Measurements from ENCODE around the gene FYCO1.
A peak's percentile ranks its signal among the peaks of the same experiment; 100 is the strongest.
"Not testable (repeated sequence)": the region's sequence is repeated elsewhere in the genome, so short reads cannot be mapped to it uniquely, and the experiment has no call there.

Gene FYCO1

DNA sequence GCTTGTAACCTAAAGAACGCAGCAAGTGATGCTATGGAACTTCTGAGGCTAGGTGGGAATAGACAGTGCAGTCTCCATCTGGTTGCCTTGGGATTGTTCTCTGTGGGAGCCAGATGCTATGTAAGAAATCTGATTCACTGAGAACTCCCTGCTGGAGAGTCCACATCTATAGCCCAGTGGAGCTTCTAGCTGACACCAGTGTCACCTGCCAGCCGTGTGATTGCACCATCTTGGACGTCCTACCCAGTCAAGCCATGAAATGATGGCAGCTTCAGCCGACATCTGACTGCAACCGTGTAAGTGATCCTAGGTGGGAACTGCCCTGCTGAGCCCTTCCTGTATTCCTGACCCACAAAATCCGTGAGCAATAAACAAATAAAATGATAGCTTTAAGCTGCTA lies 12.4 kb upstream of the FYCO1 start:
- no peak for DNase-seq

DNA sequence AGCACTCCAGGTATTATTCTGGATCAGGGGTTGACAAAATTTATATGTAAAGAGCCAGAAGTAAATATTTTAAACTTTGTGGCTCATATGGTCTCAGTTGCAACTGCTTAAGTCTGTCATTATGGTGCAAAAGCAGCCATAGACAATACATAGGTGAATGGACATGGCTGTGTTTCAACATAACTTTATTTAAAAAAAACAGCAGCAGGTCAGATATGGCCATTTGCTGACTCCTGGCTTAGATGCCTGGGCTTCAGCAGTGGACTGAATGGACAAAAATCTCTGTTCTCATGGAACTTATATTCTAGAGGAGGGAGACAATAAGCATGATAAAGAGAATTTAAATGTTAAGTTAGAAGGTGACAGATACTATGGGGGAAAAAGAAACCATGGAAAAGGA lies 11.7 kb upstream of the FYCO1 start:
- DNase-seq = no peak

DNA sequence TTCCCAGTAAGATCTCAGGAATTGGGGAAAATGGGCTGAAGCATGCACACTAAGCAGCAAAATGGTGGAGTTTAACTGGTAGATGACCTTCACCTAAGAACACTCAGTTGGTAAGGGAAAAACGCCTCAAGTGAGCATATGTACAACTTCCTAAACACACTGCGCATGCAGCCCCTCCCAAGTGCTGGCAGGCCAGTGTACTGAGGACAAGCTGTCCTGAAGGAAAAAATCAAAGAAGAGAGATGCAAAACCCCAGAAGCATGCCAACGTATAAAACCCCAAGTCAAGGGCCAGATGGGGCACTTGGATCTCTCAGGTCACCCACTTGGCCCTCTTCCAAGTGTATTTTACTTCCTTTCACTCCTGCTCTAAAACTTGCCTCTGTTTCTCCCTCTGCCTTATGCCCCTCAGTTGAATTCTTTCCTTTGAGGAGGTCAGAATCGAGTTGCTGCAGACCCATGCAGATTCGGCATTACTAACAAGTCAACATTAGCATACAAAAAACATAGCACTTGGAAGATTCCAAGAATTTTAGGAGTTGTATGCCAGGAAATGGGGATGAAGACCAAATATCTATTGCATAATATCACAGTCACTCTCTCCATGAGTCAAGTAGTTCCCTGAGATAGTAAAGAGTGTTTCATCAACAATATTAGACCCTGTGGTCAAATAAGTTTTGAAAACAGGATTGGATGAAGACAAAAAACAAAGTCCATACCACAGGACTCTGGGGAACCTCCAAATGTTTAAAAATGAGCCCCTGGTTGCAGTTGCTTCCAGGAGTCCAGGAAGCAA lies 10.8 kb upstream of the FYCO1 start:
- no peak for DNase-seq

DNA sequence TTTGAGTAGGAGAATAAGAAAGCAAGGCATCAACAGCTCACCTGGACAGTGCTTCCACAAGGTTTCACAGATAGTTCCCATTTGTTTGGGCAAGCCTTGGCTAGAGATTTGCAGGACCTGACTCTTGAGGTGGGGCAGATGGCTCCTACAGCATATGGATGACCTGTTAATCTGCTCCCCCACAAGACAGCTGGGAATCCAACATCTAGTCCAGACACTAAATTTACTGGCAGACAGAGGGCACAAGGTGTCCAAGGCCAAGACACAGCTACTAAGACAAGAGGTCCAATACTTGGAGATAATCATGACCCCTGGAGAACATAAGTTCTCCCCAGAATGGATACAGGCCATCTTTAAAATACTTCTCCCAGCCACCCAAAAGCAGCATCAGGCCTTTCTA lies 8.1 kb upstream of the FYCO1 start:
- DNase-seq = not testable (repeated sequence)

DNA sequence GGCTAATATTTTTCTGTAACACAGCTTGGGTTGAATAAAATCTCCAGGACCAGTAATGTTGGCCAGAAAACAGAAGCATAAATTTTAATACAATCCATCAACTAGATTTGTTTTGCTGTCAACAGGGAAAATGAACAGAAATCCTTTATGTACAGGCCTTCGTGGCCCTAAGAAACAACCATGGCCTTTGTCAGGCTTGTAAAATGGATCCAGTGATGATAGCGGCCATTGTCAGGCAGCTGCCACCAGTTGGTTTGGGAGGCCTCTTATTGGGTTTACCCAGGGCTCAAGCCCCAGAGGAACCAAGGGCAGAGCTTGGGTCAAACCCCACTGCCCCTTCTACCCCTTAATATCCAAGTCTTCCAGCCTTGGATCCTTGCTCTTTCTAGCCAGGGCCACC lies 5.6 kb upstream of the FYCO1 start:
- peak; percentile 31 for DNase-seq

DNA sequence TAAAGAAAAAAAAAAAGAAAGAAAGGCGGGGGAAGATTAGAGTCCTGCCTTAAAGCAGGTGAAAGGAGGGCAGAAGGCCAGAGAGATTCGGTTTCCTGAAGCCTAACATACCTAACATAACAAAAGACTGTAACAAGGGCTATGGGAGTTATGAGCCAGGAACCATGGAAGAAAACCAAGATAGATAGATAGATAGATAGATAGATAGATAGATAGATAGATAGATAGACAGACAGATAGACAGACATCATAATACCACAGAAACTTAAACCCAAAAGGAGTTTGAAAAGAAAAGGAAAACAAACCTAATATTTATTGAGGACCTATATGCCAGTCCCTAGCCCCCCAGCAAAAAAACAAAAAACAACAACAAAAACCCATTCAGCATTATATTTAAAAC lies 2.3 kb upstream of the FYCO1 start:
- DNase-seq = no peak

DNA sequence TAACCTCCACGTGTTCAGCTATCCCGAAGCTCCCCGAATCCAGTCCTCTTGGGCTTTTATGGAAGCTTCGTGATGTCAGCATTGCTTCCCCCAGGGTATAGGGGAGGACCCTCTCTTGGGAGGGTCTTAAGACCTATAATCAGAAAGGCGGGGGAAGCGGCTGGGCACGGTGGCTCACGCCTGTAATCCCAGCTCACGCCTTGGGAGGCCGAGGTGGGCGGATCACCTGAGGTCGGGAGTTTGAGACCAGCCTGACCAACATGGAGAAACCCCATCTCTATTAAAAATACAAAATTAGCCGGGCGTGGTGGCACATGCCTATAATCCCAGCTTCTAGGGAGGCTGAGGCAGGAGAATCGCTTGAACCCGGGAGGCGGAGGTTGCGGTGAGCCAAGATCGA lies 1.9 kb upstream of the FYCO1 start:
- DNase-seq = not testable (repeated sequence)

DNA sequence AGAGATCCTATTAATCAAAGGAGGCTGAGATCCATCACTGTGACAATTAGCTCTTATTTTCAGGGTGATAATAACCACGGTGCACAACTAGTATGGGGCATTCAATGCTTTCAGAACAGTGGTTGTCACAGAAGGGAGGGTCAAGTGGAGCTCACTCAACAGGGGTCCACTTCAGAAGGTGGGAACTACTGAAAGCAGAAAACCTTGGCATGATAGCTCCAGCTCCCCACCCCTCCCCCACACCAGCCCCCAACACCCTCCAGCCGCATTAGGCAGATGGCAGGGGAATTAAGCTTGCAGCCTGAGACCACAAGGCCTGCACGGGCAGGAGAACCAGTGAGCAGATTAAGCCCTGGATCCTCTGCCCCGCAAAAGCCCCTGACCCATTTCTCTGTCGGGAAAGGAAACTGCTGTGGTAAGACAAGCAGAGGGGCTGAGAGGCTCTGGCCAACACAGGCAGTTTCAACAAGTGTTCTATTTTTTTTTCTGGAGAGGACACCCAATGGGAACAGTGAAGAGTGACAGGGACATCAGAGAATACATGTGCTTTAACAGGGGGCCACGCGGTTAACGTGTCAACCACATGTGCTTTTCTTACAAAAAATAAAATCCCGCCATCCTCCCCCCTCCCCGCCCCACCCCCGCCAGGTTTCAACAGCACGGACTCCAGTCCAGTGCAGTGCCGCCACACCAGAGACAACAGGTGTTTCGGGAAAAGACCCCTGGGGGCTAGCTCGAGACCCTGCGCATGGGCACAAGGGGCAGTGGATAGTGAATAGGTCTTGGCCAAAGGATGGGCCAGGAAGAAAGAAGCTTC lies 997 bp downstream of the FYCO1 start:
- DNase-seq = no peak

DNA sequence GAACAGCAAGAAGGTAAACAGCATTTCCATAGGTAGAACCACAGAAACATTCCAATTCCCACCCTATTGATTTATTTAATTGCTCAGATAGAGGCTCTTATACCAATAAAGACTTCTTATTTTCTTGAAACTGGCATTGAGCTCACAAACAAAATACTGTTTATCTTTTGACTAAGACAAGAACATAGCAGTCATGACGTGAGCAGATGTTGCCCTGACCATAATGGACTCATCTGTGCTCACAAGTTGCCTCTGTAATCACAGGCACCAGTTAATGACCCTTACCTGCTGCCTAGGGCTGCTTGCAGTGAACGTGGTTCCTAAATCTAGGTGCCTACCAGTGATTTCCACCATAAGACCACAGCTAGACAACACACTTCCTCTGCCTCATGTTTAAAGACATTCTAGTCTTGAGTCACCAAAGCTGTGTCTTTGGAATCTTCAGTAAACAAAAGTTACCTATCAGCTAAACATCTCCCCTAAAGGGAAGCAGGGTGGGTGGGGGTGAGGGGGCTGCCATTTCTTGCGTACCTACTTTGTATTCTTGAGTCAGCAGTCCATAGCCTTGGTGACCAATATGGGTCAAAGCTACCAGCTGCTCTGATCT lies 2.1 kb downstream of the FYCO1 start:
- no peak for DNase-seq

DNA sequence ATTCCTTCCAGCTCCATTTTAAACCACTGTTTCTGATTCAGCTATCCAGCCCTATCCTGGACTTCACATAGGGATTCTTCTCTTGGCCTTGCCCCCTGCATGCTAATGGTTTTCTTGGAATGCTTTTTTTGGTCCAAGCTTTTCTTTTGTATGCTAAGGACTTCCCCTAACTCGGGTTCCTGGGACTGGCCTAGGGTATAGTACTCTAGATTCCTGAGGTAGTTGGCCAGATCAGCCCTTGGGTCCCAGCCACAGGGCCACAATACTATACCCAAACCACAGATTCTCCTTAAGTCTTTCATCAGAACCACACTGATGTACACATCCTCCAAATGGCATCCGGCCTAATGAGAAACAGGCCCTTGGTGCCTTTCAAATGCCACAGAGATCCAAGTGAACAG lies 2.8 kb downstream of the FYCO1 start:
- DNase-seq = no peak

DNA sequence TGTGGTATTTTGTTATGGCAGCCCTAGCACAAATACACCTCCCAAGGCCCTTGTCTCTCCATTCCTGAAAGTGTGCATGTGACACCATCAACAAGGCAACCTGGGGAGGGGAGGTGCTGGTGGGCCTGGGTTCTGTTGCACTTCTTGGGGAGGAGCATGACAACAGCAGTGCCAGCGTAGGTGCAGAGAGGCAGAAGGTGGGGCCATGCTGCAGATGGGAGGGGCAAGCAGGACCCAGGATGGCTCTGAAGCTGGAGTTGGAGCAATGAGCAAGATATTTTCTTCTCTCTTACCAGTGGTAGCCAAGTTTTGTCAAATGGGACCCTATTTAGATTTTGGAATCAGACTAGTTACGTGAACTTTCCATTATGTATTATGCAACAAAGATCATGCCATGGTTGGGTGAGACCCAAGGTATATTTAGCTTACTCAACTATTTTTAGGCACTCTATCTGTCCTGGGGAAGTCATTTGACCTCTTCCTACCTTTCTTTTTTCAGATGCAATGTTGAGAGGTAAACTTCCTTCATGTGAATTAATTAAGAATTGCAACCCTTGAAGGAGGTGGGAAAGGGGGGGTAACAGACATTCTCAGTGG lies 3.4 kb downstream of the FYCO1 start:
- DNase-seq = no peak

DNA sequence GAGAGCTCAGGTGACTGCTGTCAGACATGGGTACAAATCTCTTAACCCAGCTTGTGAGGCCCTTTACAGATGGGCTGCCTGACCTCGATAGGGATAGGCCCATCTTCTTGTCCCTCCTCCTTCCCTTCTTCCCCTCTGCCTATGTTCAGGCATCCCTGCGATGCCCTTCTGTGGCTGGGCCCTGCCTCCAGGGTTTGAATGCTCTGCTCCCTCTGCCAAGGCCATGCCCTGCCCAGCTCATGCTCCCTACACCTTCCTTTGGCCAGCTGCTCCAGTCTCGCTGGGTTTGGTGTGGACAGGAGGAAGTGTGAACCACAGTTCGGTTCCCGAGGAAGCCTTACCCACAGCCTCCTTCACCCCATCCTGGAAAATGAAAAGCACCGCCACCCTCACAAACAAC lies 4.3 kb downstream of the FYCO1 start:
- no peak for DNase-seq

DNA sequence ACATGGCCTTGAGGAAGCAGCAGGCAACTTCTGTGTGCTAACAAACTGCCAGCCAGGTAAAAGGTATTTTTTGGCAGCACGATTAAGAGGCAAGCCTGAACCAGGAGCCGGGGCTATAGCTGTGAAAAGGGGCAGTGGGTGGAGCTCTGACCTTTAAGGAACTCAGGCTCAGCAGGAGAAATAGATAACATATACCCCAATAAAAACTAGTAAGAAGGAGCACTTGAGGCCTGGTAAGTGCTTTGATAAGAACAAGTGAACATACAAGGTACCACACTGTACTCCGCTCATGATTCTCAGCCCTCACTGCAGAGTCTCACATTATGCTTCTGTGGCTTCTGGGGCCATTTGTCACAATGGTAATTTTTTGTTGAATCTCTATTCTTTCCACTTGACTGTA lies 5.4 kb downstream of the FYCO1 start:
- no peak for DNase-seq

DNA sequence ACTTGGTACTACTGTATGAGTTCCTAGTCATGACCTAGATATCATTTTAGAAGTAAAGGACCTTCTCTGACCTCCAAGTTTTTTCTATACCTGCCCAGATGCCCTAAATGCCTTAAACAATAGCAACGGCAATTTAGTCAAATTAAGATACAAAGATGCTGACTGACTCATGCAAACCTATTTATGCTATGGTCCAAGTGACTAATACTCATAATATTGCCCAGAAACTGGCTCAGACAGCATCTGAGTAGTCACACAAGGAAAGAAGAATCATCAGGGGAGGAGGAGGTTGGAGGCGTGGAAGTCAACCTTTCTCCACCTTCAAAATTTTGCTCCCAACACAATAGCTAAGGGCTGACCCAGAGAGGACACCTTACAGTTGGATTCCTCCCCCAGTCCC lies 6.8 kb downstream of the FYCO1 start:
- DNase-seq = no peak

DNA sequence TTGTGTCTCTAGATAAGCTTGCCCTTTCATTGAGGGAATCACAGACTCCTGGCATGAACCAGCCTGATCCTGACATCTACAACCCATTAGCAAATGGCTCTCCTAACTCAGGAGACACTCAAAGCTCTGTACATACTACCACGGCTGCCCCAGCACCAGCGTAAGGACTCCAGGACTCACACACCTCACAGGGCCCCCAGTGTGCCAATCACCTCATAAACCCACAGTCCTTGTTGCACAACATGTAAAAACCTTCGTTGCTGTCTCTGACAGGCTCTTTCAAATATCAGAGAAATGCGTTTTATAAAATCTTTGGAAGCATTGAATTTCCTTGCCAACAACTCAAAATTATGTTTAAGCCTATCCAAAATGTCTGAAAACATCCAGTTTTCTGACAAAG lies 7.3 kb downstream of the FYCO1 start:
- no peak for DNase-seq

DNA sequence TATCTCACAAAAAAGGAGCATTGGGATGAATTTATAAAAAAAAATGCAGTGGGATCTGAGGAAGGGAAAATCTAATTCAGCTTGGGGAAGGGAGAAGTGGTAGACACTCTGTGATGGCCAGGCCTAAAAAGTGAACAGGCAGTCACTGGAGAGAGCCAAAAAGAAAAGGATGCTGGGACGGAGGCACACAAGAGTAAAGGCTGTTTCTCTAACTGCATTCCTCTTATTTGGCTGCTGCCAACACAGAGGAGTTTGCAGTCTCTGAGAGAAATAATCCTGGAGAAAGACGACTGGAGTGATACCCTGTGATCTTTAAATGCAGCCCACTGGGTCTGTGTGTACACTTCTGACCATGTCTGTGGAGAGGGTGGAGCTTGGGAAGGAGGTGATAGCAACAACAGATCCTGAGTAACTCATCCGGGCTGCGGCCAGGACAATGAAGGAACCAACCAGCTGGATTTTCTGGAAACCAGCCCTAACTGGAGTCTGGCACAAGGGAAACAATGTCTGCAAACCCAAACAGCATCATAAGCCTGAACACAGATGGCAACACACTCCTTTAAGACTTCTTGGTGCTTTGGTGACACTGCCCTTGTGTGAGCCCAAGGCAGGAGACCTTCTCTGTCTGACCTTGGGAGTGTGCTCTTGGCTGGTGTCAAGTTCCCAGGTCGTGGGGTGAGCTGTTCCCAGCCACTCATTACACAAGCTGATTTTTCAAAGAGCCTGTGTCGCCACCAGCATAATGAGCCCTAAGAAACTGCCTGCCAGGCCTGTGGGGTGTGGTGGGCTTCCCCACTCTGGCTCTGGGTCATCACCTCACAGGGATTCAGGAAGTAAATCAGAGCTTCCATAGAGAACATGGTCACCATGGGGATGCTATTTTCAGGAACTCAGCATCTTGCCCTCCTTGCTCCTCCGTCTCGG lies 8.0 kb downstream of the FYCO1 start:
- peak; percentile 68 for DNase-seq

DNA sequence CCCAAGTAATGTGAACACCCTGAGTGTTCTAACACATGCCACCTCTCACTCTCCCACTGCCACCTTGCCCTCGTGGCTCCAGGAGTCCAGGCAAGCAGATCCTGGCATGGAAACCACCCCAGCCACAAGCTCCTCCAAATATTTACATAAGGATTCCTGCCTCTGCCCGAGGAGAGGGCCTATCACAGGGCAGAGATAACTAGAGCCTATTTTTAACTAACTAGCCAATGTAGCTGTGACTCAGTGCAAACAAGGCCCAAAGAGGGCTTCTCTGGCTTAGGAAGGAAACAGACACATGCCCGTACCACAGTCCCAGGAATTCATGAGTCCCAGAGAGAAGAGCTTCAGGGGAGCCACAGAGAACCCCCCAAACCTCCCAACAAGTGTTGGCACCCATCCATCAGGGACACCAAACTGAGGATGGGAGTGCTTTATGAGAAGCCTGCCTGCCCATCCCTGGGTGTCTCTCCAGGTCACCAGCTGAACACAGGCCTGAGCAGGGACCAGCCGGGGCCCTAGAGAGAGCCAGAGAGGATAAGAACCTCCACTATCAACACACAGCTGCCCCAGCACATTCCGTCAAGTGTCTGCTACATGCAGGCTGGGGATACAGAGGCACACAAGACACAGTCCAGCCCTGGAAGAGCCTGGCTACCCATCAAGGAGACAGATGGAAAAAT lies 9.2 kb downstream of the FYCO1 start:
- no peak for DNase-seq

DNA sequence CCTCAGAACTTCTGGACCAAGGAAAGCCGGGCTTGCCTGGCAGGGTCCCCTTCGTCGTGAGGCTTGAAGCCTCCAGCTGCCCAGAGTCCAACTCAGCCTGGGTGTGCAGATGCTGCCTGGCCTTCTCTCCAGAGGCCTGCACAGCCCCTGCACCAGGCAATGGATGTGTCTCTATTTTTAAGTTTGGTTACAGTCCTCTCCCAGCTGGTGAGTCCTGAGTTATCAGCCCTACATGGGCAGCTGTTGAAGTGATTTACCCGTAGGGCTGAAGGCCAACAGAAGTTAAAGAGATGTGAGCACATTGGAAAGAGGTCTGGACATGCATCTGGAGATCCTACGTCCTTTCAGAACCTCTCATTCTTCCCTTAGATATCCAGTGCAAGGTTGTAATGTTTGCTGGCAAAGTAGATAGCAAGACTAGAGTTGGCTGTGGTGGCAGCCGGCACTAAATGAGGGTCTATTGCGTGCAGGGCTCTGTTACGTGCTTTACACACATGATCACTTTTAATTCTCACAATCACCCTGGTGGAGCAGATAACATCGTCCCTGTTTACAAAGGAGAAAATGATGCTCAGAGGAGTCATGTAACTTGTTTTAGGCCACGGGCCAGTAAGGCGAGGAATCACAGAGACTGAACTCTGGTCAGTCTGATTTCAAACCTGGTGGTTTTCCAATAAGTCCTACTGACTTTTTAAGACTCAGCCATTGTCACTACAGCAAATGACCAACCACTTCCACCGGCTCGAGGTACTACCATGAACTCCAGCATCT lies 9.9 kb downstream of the FYCO1 start:
- no peak for DNase-seq

DNA sequence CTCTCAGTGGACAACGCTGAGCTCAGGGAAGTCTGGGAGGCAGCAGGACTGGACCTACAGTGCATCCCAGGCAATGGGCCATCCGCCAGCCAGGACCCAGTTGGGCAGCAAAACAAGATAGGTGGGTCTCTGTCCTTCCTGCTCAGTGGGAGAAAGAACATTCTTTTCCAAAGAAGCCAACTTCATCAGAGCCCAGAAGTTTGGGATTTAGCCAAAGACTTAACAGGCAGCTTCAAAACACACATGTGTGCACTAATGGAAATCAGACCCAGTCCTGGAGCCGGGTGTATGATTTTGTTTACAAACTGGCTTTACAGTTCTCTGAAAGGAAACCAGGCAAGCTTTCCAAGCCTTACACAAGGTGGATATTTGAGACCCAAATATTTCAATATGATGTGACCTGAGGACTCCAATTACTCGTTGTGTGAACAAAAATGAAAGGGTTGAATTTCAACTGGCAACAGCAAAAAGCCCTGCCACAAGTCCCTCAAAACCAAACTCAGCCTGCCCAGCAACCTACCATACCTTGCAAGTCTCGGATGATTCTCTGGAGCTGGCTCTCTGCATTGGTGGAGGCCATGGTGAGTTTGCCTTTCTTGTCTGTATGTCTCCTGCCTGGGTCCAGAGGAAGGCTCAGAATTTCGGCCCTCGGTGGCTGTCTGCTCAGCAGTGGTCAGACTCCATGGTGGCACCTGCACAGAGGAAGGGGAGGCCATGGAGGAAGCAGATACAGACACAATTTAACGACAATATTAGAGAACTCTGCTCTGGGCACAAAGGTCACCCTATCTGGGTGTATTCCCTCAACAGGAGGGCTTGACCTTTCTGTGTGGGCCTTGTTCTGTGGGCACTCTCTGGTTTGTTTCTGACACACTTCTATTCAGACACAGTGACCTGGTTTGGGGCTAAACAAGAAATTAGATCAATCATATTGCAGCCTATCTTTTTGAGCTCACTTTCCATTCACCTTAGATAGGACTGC lies 11.0 kb downstream of the FYCO1 start:
- DNase-seq = no peak

DNA sequence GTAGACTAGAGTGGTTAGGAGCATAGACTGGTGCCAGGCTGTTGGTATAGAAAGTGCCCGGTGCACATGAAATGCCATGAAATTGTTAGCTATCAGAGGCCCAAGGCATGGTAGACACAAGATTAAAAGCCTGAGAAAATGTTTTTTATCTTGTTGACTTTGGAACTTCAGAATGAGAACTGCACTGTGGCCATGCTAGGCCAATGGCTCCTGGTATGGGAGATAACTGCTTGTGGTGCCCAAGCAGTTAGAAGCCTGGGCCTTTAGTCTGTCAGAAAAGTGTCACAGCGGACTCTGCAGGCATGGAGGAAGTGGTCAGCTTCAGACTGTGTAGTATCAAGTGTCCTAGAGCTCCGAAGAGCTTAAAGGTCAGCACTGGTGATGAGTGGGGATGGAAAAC lies 11.9 kb downstream of the FYCO1 start:
- DNase-seq = no peak
